DMS153 treated with DMSO at 0.1 percent for 48 hours (cell line): ENCODE data around the gene ITPK1.
"Not testable (repeated sequence)": the region's sequence is repeated elsewhere in the genome, so short reads cannot be mapped to it uniquely, and the experiment has no call there.

Source experiments
- DNase-seq: peaks from one replicate; lab custom pipeline; 2025; ENCODE audit not compliant: unreplicated experiment; lab: John Stamatoyannopoulos, UW

ITPK1 gene

DNA sequence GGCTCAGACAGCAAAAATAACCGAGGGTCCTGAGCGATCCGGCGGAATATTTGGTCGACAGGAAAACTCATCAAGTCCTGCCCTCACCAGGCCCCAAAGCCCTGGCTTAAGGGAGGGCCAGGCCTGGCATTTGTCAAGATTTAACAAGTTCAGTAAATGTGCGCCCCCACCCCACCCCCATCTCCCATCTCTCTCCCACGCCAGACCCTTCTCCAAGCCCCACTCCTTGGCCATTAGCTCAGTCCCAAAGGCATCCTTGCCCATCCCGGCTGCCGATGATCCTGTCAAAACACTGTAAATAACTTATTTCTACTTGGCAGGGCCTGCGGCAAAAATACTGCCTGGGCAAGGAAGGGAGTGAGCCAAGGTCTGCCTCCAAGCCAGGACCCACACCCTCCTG, 52.8 kb downstream of the ITPK1 start:
- DNase-seq: no peak

DNA sequence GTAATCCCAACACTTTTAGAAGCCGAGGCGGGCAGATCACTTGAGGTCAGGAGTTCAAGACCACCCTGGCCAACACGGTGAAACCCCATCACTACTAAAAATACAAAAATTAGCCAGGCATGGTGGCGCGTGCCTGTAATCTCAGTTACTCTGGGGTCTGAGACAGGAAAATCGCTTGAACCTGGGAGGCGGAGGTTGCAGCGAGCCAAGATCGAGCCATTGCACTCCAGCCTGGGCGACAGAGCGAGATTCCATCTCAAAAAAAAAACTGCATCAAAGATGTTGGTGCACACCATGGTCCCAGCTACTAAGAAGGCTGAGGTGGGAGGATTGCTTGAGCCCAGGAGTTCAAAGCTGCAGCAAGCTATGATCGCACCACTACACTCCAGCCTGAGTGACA, 53.7 kb downstream of the ITPK1 start:
- DNase-seq: not testable (repeated sequence)

DNA sequence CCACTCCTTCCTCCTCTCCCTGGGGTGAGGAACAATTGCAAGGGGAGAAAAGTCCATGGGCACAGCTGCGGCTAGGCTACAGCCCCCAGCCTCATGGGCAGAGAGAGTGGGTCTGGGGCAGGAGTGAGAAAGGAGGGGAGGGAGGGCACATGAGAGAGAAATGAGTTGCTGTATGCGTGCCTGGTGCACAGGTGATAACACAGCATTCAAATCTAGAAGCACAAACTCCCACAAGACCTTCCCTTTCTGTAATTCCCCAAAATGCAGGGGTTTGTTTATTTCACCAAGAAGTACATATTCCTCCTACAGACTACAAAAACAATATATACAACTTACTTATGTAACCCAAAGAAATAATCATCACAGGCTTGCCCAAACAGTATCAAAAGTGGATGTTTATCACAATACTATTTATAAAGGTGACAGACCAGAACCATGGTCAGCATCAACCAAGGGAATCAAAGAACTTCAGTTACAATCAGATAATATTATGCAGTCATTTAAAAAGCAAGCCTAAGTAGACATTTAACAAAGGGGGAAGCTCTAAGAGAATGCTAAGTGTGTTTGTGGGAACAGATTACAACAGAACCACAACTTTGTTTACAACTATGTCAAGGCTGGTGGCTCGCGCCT, 54.2 kb downstream of the ITPK1 start:
- DNase-seq: no peak

DNA sequence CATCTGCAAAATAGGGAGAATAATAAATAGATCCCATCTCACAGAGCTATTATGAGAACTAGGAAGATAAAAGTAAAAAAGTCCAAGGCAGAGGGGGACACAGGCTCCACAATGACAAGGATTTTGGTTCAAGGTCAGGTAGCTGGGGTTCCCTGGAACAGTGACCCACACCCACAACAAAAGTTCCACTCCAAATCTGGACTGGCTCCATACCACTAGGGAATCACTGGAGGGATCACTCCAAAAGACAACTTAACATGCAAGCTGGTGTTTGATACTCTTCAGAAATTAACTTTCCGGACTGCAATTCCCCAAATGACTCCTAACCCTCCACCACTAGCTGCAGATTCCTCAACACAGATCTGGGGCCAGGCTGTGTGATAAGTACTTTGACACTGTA, 54.9 kb downstream of the ITPK1 start:
- no peak for DNase-seq

DNA sequence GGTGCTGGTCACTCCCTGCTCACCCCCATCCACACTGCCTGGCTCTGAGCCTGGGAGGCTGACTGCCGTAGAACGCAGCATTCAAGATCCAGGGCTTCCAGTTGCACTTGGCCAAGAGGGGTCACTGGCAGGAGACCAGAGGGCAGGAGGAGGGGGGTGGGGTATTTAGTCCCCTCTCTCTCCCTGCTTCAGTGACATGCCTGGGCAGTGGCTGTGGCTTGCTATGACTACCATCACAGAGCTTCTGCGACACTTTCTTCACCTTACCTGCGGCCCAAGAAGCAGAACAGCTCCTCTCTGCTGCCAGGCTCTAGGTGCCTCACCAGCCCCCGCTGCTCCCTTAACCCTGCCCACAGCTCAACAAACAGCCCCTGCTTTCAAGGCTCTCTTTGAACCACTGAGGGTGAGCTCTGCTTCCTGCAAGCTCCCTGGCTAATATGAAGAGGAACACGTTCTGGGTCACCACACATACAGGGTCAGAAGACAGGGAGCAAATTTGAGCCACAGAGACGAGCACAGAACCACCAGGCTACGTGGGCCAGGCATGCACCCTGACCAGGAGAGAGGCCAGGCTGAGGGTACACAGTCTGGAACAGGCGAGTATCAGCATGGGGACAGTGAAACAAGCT, 55.7 kb downstream of the ITPK1 start:
- no peak for DNase-seq

DNA sequence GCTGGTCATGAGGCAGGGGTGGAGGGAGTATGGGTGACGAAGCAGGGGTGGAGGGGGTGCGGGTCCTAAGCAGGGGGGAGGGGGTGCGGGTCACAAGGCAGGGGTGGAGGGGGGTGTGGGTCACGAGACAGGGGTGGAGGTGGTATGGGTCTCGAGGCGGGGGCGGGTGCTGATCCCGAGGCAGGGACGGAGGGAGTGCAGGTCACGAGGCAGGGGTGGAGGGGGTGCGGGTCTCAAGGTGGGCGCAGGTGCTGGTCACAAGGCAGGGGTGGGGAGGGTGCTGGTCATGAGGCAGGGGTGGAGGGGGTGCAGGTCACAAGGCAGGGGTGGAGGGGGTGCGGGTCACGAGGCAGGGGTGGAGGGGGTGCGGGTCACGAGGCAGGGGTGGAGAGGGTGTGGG, 56.5 kb downstream of the ITPK1 start:
- DNase-seq: no peak

DNA sequence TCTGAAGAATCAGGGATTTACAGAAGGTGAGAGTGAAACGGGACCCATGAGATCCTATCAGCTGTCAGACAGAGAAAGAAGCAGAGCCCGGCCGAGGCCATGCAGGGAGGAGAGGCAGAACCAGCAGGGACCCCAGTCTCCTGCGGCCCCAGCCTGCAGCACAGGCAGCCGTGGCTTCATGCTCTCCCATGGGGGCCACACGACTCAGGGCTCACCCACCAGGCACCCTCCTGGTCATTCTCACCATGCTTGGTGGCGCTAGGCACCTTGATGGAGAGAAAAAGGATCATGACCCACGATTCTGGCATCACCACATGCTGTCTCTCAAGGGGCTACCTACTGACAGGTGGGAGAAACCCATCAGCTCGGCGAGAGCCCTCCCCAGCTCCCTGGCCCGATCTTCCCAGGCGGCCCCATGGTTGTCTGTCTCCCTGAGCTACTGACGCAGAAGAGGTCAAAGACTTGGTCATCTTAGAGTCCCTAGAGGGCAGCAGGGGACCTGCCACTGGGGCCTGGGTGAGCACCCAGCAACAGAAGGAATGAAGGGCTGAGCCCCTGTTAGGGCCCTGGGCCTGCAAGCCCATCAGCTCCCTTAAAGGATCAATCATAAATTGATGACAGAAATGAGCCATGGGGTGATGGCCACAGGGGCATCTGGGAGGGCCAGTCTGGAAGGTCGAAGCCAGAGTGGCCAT, 58.0 kb downstream of the ITPK1 start:
- no peak for DNase-seq

DNA sequence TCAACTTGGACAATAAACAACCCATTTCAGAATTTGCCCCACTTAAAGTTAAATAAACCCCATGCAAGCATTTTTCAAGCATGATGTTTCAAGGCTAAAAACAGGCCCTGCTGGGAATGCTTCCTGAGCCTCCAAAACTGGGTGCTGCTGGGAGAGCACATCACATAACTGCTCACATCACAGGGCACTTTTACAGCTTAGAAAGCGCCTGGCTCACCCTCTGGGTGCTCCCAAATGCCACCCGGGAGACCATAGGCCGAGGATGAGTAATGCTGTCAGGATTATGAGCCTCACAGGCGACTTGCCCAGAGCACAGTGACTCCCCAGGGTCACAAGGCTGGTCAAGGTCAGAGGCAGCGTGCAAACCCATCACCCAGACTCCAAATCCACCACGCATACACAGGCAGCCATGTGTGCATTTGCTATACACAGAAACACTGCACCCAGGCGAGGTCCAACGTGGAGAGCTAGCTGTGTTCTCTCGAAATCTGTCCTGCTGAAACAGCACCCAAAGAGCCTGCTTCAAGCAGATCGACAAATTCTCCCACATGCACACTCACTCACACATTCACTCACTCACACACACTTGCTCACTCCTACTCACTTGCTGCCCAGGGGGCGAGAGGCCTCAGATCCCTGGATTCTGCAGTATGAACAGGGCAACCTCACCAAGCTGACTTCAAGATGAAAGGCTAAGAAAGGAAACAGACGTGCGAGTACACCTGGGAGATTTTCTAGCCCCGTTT, 58.7 kb downstream of the ITPK1 start:
- no peak for DNase-seq

DNA sequence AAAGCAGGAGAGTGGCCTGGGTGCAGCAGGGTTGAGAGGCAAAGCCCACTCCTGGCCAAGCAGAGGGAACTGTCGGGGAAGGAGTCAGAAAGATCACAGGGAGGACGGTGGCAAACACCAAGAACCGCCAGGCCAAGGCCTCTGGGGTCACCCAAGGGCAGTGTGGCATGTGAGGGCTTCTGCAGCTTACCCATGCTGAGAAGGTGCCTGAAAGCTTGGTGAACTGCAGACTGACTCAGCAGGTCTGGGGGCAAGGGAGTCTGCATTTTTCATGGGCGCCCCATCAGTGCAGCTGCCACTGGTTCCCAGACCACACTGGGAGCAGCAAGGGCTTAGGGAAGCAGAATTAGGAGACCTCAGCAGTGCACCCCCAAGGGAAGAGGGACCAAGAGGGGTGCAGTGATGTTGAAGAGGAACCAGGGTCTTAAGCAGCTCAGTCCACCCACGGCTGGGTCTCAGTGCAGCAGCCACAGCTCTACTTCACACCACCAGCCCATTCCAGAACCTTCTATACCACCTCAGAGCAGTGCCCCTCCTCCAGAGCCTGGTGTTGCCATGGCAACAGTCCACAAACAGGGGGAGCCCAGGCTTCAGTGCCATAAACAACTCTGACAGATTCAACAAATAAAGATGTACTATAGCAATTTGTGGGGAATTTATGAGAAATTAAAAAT, 59.4 kb downstream of the ITPK1 start:
- DNase-seq: no peak

DNA sequence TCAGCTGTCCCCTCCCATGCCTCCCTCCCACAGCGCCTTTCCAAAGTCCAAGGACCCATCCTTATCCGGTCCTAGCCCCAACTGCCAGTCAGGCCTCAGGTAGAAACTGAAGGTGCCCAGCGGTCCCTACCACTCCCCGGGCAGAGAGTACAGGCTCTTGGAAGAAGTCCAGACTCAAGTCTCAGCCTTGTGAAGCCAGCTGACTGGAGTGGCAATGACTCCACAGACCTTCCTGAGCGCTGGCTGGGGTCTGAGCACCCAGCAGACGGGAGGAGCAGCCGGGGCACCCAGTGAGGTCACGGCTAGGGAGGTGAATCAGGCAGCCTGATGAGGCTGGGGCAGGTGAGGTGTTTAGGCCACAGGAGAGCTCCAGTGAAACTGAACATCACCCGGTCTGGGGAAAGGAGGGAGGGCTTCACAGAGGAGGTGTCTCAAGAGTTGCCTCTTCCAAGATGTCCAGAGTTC, 60.0 kb downstream of the ITPK1 start:
- no peak for DNase-seq

DNA sequence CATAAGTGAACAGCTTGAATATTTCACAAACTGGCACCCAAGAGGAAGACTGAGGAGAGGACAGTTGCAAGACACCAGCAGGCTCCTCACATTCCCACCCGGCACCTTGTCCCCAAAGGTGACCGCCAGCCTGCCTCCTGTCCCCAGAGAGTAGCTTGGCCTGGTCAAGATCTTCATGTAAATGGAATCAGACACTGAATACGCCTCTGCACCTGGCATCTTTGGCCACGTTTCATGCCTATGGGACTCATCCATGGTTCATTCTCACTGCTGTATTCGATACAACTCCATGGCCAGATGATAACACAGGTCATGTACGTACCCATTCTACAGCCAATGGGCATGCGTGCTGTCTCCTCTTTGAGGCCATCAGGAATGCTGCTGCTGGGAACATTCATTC, 60.8 kb downstream of the ITPK1 start:
- no peak for DNase-seq

DNA sequence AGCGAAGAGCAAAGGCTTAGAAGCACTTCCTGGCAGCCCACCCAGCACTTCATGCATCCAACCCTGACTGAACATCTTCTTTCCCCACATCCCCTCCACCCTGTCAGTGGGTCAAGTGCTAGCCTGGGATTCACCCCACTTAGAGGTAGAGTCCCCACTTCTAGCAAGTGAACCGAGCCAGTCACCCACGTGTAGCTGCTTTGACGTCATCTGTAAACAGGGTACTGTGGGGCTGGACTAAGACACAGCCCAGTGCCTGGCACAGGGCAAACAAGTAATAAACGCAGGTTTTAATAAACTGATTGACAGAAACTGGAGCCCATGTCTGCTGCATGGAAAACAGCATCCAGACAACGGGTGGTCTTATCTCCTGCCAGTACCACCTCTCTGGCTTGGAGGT, 61.7 kb downstream of the ITPK1 start:
- no peak for DNase-seq

DNA sequence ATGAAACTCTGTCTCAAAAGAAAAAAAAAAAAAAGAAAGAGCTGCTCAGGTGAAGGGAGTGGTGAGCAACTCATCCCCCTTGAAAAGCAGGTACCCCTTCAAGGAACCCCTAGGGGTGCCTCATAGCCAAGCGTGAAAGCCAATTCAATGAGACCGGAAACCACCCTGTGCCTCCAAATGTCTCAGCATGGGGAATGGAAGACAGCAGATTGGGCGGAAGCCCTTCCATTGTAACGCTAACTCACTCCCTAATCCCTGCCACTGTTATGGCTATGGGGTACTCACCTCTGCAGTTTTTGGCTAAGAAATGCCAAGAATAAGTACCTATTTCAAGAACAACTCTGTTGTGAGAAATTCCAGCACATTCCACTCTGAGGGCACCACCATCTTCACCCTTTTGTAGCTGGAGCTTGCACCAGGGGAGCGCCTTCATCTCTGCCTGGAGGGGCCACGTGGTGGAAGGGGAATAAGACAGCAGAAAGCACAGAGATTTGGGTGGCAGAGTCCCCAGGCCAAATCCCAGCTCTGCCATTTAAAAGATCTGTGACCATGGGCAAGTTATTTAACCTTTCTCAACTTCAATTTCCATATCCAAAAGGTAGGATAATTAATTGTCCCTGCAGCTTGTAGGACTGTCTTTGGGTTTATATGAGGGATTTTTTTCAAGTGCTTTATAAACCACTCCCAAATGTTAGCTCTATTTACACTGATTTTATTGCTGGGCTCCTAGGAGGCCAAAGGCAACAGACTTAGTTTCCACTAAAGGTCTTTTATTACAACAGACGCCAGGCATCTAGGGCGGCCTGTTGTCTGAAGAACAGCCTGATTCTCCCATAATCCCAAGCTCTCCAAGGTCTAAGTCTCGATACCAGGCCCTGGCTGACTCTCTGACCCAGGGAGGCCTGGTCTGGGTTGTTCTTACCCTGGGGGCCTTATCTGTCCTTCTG, 63.9 kb downstream of the ITPK1 start:
- DNase-seq: no peak

DNA sequence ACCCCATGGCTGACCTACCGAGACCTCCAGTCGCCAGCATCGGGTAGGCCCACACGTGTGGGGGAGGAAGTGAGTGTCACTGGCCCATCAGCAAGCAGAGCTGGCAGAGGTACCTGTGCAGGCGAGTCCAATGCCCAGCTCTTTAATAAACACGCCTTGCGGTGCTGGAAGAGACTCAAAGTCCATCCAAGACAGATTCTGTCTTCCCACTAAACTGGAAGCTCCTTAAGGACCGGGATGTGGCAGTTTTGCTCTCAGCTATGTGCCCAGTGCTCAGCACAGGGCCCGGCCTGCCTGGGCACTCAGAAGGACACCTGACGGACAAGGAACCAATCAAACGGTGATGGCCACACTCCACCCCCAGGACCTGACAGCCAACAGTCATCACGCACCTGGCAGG, 65.0 kb downstream of the ITPK1 start:
- no peak for DNase-seq

DNA sequence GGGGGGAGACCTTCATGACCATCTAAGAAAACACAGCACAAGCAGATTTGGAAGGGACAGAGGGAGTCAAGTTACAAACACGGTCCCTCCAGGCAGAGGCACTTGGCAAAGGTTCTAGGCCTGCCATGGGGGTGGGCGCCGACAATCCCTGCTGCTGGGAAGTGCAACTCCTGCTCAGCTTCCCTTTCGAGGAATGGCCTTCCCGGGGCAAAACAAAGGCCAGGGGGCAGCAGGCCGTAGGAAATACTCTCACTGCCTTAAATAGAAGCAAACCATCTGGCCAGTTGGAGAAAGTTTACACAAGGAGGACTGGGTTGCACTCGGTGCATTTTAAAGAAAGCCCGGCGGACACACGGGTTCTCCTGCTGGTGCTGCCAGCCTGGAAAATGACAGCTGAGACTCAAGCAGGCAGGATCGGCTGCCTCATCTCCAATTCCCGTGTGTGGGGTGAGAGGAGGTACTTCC, 65.8 kb downstream of the ITPK1 start:
- no peak for DNase-seq

DNA sequence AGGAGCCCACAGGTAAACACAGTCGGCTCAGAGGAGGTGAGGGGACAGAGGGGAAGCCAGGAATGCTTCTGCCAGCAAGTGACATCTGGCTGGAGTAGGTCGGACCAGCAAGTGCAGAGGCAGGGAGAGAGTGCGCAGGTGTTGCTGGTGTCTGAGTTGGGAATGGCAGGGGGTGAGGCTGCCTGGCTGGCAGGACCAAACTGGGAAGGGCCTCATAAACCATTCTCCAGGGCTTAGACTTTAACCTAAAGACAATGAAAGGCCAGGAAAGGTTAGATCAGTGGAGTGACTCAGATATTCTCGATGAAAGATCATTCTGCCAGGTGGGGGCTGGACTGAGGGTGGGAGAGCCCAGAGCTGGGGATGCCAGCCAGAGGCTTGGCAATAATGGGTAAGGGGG, 66.4 kb downstream of the ITPK1 start:
- no peak for DNase-seq

DNA sequence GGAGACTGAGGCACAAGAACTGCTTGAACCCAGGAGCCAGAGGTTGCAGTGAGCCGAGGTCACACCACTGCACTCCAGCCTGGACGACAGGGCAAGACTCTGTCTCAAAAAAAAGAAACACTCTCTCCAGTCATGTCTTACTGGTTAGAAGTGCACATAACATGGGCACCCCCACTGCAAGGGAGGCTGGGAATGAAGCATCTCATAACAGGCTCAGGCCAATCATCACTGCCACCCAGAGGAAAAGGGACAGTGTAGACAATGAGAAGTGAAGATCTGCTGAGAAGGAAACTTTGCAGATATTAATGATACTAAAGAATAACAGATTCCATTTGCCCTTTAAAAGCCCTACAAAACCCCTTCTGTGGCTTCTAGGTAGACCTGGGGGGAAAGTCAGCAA, 66.9 kb downstream of the ITPK1 start:
- DNase-seq: no peak

DNA sequence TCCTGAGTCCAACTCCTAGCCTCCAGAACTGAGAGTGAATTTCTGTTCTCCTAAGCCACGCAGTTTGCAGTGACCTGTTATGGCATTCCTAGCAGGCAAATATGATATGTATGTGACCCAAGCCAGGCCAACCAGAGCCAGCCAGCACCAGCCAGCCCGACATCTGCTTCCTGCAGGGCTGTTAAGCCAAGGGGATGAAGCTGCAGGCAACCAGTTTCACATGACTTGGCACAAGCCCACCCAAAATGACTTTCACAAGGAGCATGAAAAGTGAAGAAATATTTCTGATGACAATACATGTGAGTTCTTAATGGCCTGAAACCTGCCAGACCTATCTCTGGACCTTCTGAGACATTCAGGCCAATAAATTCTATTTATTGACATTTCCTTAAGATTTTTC, 68.1 kb downstream of the ITPK1 start:
- no peak for DNase-seq

DNA sequence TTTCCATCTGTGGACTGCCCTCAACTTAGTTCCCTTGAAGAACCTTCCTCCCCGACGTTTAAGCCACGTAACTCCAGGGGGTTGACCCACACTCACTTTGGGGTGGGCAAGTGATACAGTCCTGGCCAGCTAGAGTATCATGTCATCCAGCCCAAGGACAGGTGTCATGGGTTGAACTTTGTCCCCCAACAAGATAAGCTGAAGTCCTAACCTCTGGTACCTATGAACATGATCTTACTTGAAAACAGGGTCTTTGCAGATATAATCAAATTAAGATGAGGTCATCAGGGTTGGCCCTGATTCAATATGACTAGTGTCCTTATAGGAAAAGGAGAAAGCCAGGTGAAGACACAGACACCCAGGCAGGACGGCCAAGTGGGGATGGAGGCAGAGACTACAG, 68.6 kb downstream of the ITPK1 start:
- no peak for DNase-seq

DNA sequence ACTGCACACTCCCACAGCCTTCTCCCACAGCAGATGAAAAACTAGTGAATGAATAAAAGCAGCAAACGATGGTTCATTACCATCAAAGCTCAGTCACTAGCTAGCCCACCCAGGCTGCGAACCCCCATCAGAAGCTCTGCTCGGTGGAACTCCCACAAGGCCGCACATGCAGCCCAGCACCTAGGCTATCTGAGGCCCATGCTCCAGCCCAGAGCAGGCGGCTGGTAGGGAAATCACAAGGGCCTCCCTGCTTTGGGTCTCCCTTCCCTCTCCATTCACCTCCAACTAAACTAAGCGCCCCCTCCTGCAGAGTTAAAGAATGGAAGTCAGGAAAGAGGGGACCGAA, 69.0 kb downstream of the ITPK1 start:
- DNase-seq: no peak
